ENCODE measurements around the gene ABCB8. TPM values are rescaled to one million over a fixed set of nuclear protein-coding genes. Genes with fewer than 3 reads are reported as not detected.

Gene ABCB8
- total and polyA plus RNA-seq, 9 of the 15 experiments (the other 6 are each of a cell fraction or from before 2014, with no cell fraction given) = 7.6 to 106 (median 36.3) TPM

- peak; percentile 89 for TF ChIP-seq NR2C2 (CRISPR knock-in tag; IDR thresholded peaks at IDR 0.05)
- TF ChIP-seq NR2C2 (tag; IDR thresholded peaks at IDR 0.05) = peak; percentile 94
- TF ChIP-seq ZNF354B (CRISPR knock-in tag; IDR thresholded peaks at IDR 0.05) = no peak
- TF ChIP-seq RAD21 (CRISPR knock-in tag; conservative IDR thresholded peaks at IDR 0.05 in 1 of 2, IDR thresholded peaks at IDR 0.05 in 1 of 2) = peak; percentile 23 to 57; a peak in 2 of 4 replicates
- no peak for TF ChIP-seq MGA (IDR thresholded peaks at IDR 0.05)
- TF ChIP-seq CTBP1 (IDR thresholded peaks at IDR 0.05; ENCODE audit: borderline replicate concordance) = 0 out of 2 replicates have a peak, but pooled peaks have one; percentile 25
- TF ChIP-seq E2F6 (IDR thresholded peaks at IDR 0.05; ENCODE audit: borderline replicate concordance in 1 of 2, extremely low read depth in 1 of 2, insufficient read depth in 1 of 2, insufficient read length in 1 of 2, low read depth in 1 of 2, low read length in 1 of 2, poor library complexity in 1 of 2, severe bottlenecking in 1 of 2) = no peak
- TF ChIP-seq ZNF347 (CRISPR knock-in tag; IDR thresholded peaks at IDR 0.05; ENCODE audit: low read depth) = no peak
- no peak for TF ChIP-seq DLX4 (CRISPR knock-in tag; IDR thresholded peaks at IDR 0.05)
Observed at GRCh38 chr7:151091431-151091830, 63.2 kb downstream of the ABCB8 start (continued).

Measured in K562 (cell line).